Measurements from ENCODE around the gene OR6C68. TPM values are rescaled to one million over a fixed set of nuclear protein-coding genes. Genes with fewer than 3 reads are reported as not detected.

Gene OR6C68
- total RNA-seq (2014; rRNA removed) (not detected in 2 replicates), Bru-seq, nascent RNA (not detected), BruChase-seq, experiment 1, labeled RNA remaining after a 6-hour chase (not detected), BruChase-seq, experiment 2, labeled RNA remaining after a 2-hour chase (not detected)
- long read RNA-seq = 0 reads

- no peak within 1 kb of the TSS for H2AFZ ChIP-seq (ENCODE audit: low read length)
- no peaks in the 10 kb centered on the region for H3K4me1 ChIP-seq (ENCODE audit: insufficient read depth, low read length)
- peaks cover 5% of the 10 kb centered on the region for H3K27me3 ChIP-seq (ENCODE audit: low read length)
- no peaks in the 10 kb centered on the region for H3F3A ChIP-seq (ENCODE audit: low read length, unreplicated experiment)
- no peaks in the 10 kb centered on the region for H3K79me2 ChIP-seq (ENCODE audit: low read length)
- intact Hi-C loops (cut with micrococcal nuclease) = no loop called here
- ChIA-PET CTCF (interaction anchor here (0.6 kb wide), 1 partner anchor 357 kb away, joined by 3 read pairs; no protein-coding TSS in a partner anchor), POLR2A (ENCODE audit: unreplicated experiment) (no interaction called here)
- ATAC-seq (no peak), DNase-seq (no peak)
- H3K4me2 ChIP-seq (ENCODE audit: low read length) = no peak within 1 kb of the TSS
- H3K9ac ChIP-seq (ENCODE audit: low read length) = no peak within 1 kb of the TSS
- BruUV-seq (replicated peaks) = no TSS peak
- no peaks in the 10 kb centered on the region for H3K9me3 ChIP-seq (ENCODE audit: low read length)
- H3K4me3 ChIP-seq (ENCODE audit: low read length) = no peak within 1 kb of the TSS
- no peaks in the 10 kb centered on the region for H4K20me1 ChIP-seq (ENCODE audit: low read length)
- no peaks in the 10 kb centered on the region for H3K36me3 ChIP-seq (ENCODE audit: low read depth, low read length)
- H3K27ac ChIP-seq (ENCODE audit: low read length) = no peak within 1 kb of the TSS
- no peaks in the 10 kb centered on the region for H3K9me2 ChIP-seq (replicated peaks; ENCODE audit: low read length)
- no peak for TF ChIP-seq EZH2 (IDR thresholded peaks at IDR 0.05; ENCODE audit: low read length, unreplicated experiment)
- TF ChIP-seq CTCF (conservative IDR thresholded peaks at IDR 0.05; ENCODE audit: low read depth, low read length) = no peak
- TF ChIP-seq EZH2phosphoT487 (IDR thresholded peaks at IDR 0.05; ENCODE audit: borderline replicate concordance, low read length) = no peak
These were observed at the start of gene OR6C68 for GRCh38 chr12:55492078-55492477. Gene OR6C68, plus strand, starts transcription at chr12:55492378. Its CDS starts 0 bp downstream, at chr12:55492378.

GRCh38 chr12:55443776-55444175 lies 48.4 kb upstream of the OR6C68 start, which contains the start of gene OR6C2:
Gene OR6C2, plus strand, starts transcription at chr12:55444076. Its CDS starts 8,138 bp downstream, at chr12:55452214.
- H3K9ac ChIP-seq (ENCODE audit: low read length) = no peak within 1 kb of the TSS
- no peak for TF ChIP-seq EZH2phosphoT487 (IDR thresholded peaks at IDR 0.05; ENCODE audit: borderline replicate concordance, low read length)
- DNase-seq = no peak
- H3K4me2 ChIP-seq (ENCODE audit: low read length) = no peak within 1 kb of the TSS
- H3K79me2 ChIP-seq (ENCODE audit: low read length) = no peaks in the 10 kb centered on the region
- H3K27me3 ChIP-seq (ENCODE audit: low read length) = peaks cover 26% of the 10 kb centered on the region; the same call in 1 of the 2 replicates
- no peak within 1 kb of the TSS for H2AFZ ChIP-seq (ENCODE audit: low read length)
- CTCF ChIA-PET = no interaction called here
- H3K9me2 ChIP-seq (replicated peaks; ENCODE audit: low read length) = no peaks in the 10 kb centered on the region
- ATAC-seq = no peak
- H3K4me3 ChIP-seq (ENCODE audit: low read length) = no peak within 1 kb of the TSS
- no peaks in the 10 kb centered on the region for H3K36me3 ChIP-seq (ENCODE audit: low read depth, low read length)
- BruUV-seq (replicated peaks) = no TSS peak
- H3F3A ChIP-seq (ENCODE audit: low read length, unreplicated experiment) = no peaks in the 10 kb centered on the region
- no peaks in the 10 kb centered on the region for H3K9me3 ChIP-seq (ENCODE audit: low read length)
- intact Hi-C loops (cut with micrococcal nuclease) = no loop called here
- no peak within 1 kb of the TSS for H3K27ac ChIP-seq (ENCODE audit: low read length)
- no peaks in the 10 kb centered on the region for H4K20me1 ChIP-seq (ENCODE audit: low read length)
- no peaks in the 10 kb centered on the region for H3K4me1 ChIP-seq (ENCODE audit: insufficient read depth, low read length)
- POLR2A ChIA-PET (ENCODE audit: unreplicated experiment) = no interaction called here

GRCh38 chr12:55445357-55445756 lies 46.8 kb upstream of the OR6C68 start:
- Histone ChIP-seq H3K27ac (ENCODE audit: low read length) (no peak overlapping the region), H3K9me2 (replicated peaks; ENCODE audit: low read length) (no peaks in the 10 kb centered on the region), H4K20me1 (ENCODE audit: low read length) (no peaks in the 10 kb centered on the region), H3F3A (ENCODE audit: low read length, unreplicated experiment) (no peaks in the 10 kb centered on the region), H3K9ac (ENCODE audit: low read length) (no peak overlapping the region), H3K4me1 (ENCODE audit: insufficient read depth, low read length) (no peaks in the 10 kb centered on the region), H3K4me2 (ENCODE audit: low read length) (no peak overlapping the region), H3K36me3 (ENCODE audit: low read depth, low read length) (no peaks in the 10 kb centered on the region), H2AFZ (ENCODE audit: low read length) (no peak overlapping the region), H3K79me2 (ENCODE audit: low read length) (no peaks in the 10 kb centered on the region), H3K4me3 (ENCODE audit: low read length) (no peak overlapping the region), H3K27me3 (ENCODE audit: low read length) (peaks cover 31% of the 10 kb centered on the region; the same call in 1 of the 2 replicates), H3K9me3 (ENCODE audit: low read length) (no peaks in the 10 kb centered on the region)
- intact Hi-C loops (cut with micrococcal nuclease) = no loop called here
- no peak for ATAC-seq
- no peak for DNase-seq
- ChIA-PET CTCF (interaction anchor here (0.6 kb wide), 1 partner anchor 470 kb away, joined by 5 read pairs; no protein-coding TSS in a partner anchor), POLR2A (ENCODE audit: unreplicated experiment) (no interaction called here)
- no TSS peak for BruUV-seq (replicated peaks)
- TF ChIP-seq CTCF (conservative IDR thresholded peaks at IDR 0.05; ENCODE audit: low read depth, low read length) (no peak), EZH2 (IDR thresholded peaks at IDR 0.05; ENCODE audit: low read length, unreplicated experiment) (no peak), EZH2phosphoT487 (IDR thresholded peaks at IDR 0.05; ENCODE audit: borderline replicate concordance, low read length) (no peak)

Data from PC-3 (cell line).